Smooth muscle cell (in vitro differentiated cells): ENCODE results near the gene FLII. TPM values are rescaled to one million over a fixed set of nuclear protein-coding genes. Genes with fewer than 3 reads are reported as not detected.

ENCODE experiments used
- DNase-seq: peaks from one replicate; lab custom pipeline; 2025; ENCODE audit not compliant: unreplicated experiment; lab: John Stamatoyannopoulos, UW
- H2AFZ ChIP-seq: fragments of 200-600 bp; sonication (generic); 2 replicates; pipeline ENCODE4 v1.6.0; 2016; ENCODE audit warnings: antibody characterized with exemption, low read depth, mild to moderate bottlenecking
- H3F3A ChIP-seq: fragments of 200-600 bp; sonication (generic); 2 replicates; pipeline ENCODE4 v1.6.0; 2017; ENCODE audit warnings: antibody characterized with exemption, low read depth
- H3K27ac ChIP-seq: fragments of 200-600 bp; sonication (generic); 2 replicates; pipeline ENCODE4 v1.5.1; 2016; ENCODE audit warnings: low read depth, mild to moderate bottlenecking
- H3K27me3 ChIP-seq: fragments of 200-600 bp; sonication (generic); 2 replicates; pipeline ENCODE4 v1.6.1; 2016; ENCODE audit warnings: low read depth, mild to moderate bottlenecking
- H3K36me3 ChIP-seq: fragments of 200-600 bp; sonication (generic); 2 replicates; pipeline ENCODE4 v1.5.1; 2016; ENCODE audit warnings: low read depth
- H3K4me1 ChIP-seq: fragments of 200-600 bp; sonication (generic); 2 replicates; pipeline ENCODE4 v1.5.1; 2016; ENCODE audit warnings: low read depth
- H3K4me2 ChIP-seq: fragments of 200-600 bp; sonication (generic); 2 replicates; pipeline ENCODE4 v1.6.0; 2016; ENCODE audit warnings: mild to moderate bottlenecking
- H3K4me3 ChIP-seq: fragments of 200-600 bp; sonication (generic); 2 replicates; pipeline ENCODE4 v1.5.1; 2016; ENCODE audit warnings: mild to moderate bottlenecking
- H3K79me2 ChIP-seq: fragments of 200-600 bp; sonication (generic); 2 replicates; pipeline ENCODE4 v1.6.0; 2016; ENCODE audit warnings: low read depth, mild to moderate bottlenecking
- H3K9ac ChIP-seq: fragments of 200-600 bp; sonication (generic); 2 replicates; pipeline ENCODE4 v1.6.0; 2016; ENCODE audit warnings: low read depth
- H3K9me3 ChIP-seq: fragments of 200-600 bp; sonication (generic); replicated peaks from 2 replicates; pipeline ENCODE4 v1.5.1; 2016; ENCODE audit warnings: low read depth
- H4K20me1 ChIP-seq: fragments of 200-600 bp; sonication (generic); 2 replicates; pipeline ENCODE4 v1.6.0; 2016; ENCODE audit warnings: low read depth
- CTCF ChIP-seq: fragments of 200-600 bp; sonication (generic); IDR thresholded peaks from 2 replicates; pipeline ENCODE4 v1.5.1; 2017; ENCODE audit warnings: borderline replicate concordance, mild to moderate bottlenecking, antibody characterized with exemption; ENCODE audit not compliant: insufficient read depth, poor library complexity, severe bottlenecking
- WGBS: methylation state at CpG from one replicate; pipeline ENCODE4 v1.1.7; 2016; ENCODE audit warnings: low lambda C conversion rate; 5-methylcytosine and 5-hydroxymethylcytosine counted together
- polyA plus RNA-seq: library from polyadenylated mRNA; unstranded; fragments of >200 nt; fragmentation: Nextera tagmentation; extraction: Ambion mirVana; gene quantifications from 2 replicates; pipeline ENCODE4 v1.2.1, GENCODE V29; 2016
- total RNA-seq: library from RNA; depleted of rRNA; stranded (reverse); fragments of >200 nt; gene quantifications from 2 replicates; pipeline ENCODE4 v1.2.3, GENCODE V29; 2014

FLII gene
- total and polyA plus RNA-seq, 2 experiments from 2014 or later = 132 to 188 TPM

GRCh38 chr17:18254888-18255649 is 3.5 kb downstream of the FLII start:
- no peaks in the 10 kb centered on the region for H3K27me3 ChIP-seq
- no peak for DNase-seq
- H2AFZ ChIP-seq = no peak overlapping the region
- peaks cover 12% of the 10 kb centered on the region for H3K4me1 ChIP-seq
- H3K36me3 ChIP-seq = no peaks in the 10 kb centered on the region
- 97% methylated on average over 8 of the region's 8 CpGs for WGBS
- H4K20me1 ChIP-seq = peaks cover 62% of the 10 kb centered on the region
- no peak overlapping the region for H3K4me3 ChIP-seq
- peaks cover 7% of the 10 kb centered on the region for H3F3A ChIP-seq
- H3K27ac ChIP-seq = no peak overlapping the region
- H3K9me3 ChIP-seq = no peaks in the 10 kb centered on the region
- H3K9ac ChIP-seq = no peak overlapping the region
- H3K79me2 ChIP-seq = peaks cover 21% of the 10 kb centered on the region
- TF ChIP-seq CTCF = no peak
- H3K4me2 ChIP-seq = no peak overlapping the region

- peaks cover 21% of the 10 kb centered on the region for H3K79me2 ChIP-seq
- H2AFZ ChIP-seq = no peak overlapping the region
- 98% methylated on average over 25 of the region's 27 CpGs for WGBS
- no peak for TF ChIP-seq CTCF
- DNase-seq = no peak
- no peak overlapping the region for H3K9ac ChIP-seq
- H3K4me2 ChIP-seq = no peak overlapping the region
- no peaks in the 10 kb centered on the region for H3K9me3 ChIP-seq
- no peaks in the 10 kb centered on the region for H3K36me3 ChIP-seq
- peaks cover 9% of the 10 kb centered on the region for H3F3A ChIP-seq
- peaks cover 62% of the 10 kb centered on the region for H4K20me1 ChIP-seq
- H3K4me1 ChIP-seq = peaks cover 12% of the 10 kb centered on the region
- no peak overlapping the region for H3K27ac ChIP-seq
- no peaks in the 10 kb centered on the region for H3K27me3 ChIP-seq
- no peak overlapping the region for H3K4me3 ChIP-seq
Measured at GRCh38 chr17:18253947-18254821, 4.4 kb downstream of the FLII start.

GRCh38 chr17:18253187-18253884 is 5.2 kb downstream of the FLII start:
- Histone ChIP-seq H3K4me1 (peaks cover 7% of the 10 kb centered on the region), H3K79me2 (peaks cover 21% of the 10 kb centered on the region), H3K27me3 (no peaks in the 10 kb centered on the region), H4K20me1 (peaks cover 65% of the 10 kb centered on the region), H3K9me3 (no peaks in the 10 kb centered on the region), H3K4me2 (no peak overlapping the region), H3K9ac (no peak overlapping the region), H3K4me3 (no peak overlapping the region), H3F3A (peaks cover 17% of the 10 kb centered on the region), H3K27ac (no peak overlapping the region), H2AFZ (no peak overlapping the region), H3K36me3 (no peaks in the 10 kb centered on the region)
- TF ChIP-seq CTCF = no peak
- 97% methylated on average over 16 of the region's 16 CpGs for WGBS
- no peak for DNase-seq
